Activated CD4-positive, alpha-beta T cell treated with anti-CD3 and anti-CD28 coated beads, Interleukin-2, Interleukin-4, amounts not matched to agents 100 ng/mL and 50 ng/mL, durations not matched to agents 16 hours and 8 hours (primary cell): Measurements from ENCODE around the gene HMCN2.

ENCODE experiments used
- DNase-seq: peaks from one replicate; pipeline ENCODE4 v3.0.0-alpha.2; 2020; ENCODE audit warnings: low spot score

HMCN2 gene

GRCh38 chr9:130454096-130454811, 188.7 kb downstream of the HMCN2 start:
- DNase-seq: no peak

GRCh38 chr9:130454812-130455325, 189.3 kb downstream of the HMCN2 start:
- no peak for DNase-seq

GRCh38 chr9:130458027-130458803, 192.7 kb downstream of the HMCN2 start:
- DNase-seq: no peak

GRCh38 chr9:130458804-130459067, 193.2 kb downstream of the HMCN2 start:
- no peak for DNase-seq

GRCh38 chr9:130459151-130459550, 193.6 kb downstream of the HMCN2 start:
- no peak for DNase-seq

- DNase-seq: no peak
Measured at GRCh38 chr9:130459941-130460669, 194.5 kb downstream of the HMCN2 start.

- peak; percentile 66 for DNase-seq
Measured at GRCh38 chr9:130461218-130461630, 195.7 kb downstream of the HMCN2 start.

- no peak for DNase-seq
Measured at GRCh38 chr9:130461731-130462130, 196.2 kb downstream of the HMCN2 start.

- no peak for DNase-seq
Measured at GRCh38 chr9:130462685-130463540, 197.4 kb downstream of the HMCN2 start.

- no peak for DNase-seq
Measured at GRCh38 chr9:130463763-130464745, 198.5 kb downstream of the HMCN2 start.

GRCh38 chr9:130465383-130466096, 200.0 kb downstream of the HMCN2 start:
- no peak for DNase-seq

GRCh38 chr9:130466537-130467217, 201.1 kb downstream of the HMCN2 start:
- no peak for DNase-seq

- no peak for DNase-seq
Measured at GRCh38 chr9:130467316-130467715, 201.8 kb downstream of the HMCN2 start.

- DNase-seq: no peak
Measured at GRCh38 chr9:130468566-130468965, 203.0 kb downstream of the HMCN2 start.

- DNase-seq: no peak
Measured at GRCh38 chr9:130470269-130470668, 204.7 kb downstream of the HMCN2 start.

GRCh38 chr9:130470950-130471349, 205.4 kb downstream of the HMCN2 start:
- no peak for DNase-seq

- no peak for DNase-seq
Measured at GRCh38 chr9:130471411-130472183, 206.0 kb downstream of the HMCN2 start.

- no peak for DNase-seq
Measured at GRCh38 chr9:130472184-130472705, 206.7 kb downstream of the HMCN2 start.
